ENCODE data around the gene PALM2AKAP2.

GRCh38 chr9:109755040-109755439 is 25.0 kb upstream of the PALM2AKAP2 start:
- TF ChIP-seq EZH2 (IDR thresholded peaks at IDR 0.05; ENCODE audit: low read depth, unreplicated experiment) (no peak), CTCF (conservative IDR thresholded peaks at IDR 0.05; ENCODE audit: low read depth in 2 of 2) (no peak), JUNB (IDR thresholded peaks at IDR 0.05; ENCODE audit: unreplicated experiment) (no peak), CREB1 (CRISPR knock-in tag; IDR thresholded peaks at IDR 0.05; ENCODE audit: low read depth) (no peak), EZH2phosphoT487 (IDR thresholded peaks at IDR 0.05; ENCODE audit: unreplicated experiment) (no peak), ETS1 (IDR thresholded peaks at IDR 0.05) (no peak), POLR2AphosphoS5 (IDR thresholded peaks at IDR 0.05; ENCODE audit: low read depth) (no peak), REST (IDR thresholded peaks at IDR 0.05; ENCODE audit: unreplicated experiment) (no peak), ZNF331 (CRISPR knock-in tag; IDR thresholded peaks at IDR 0.05; ENCODE audit: low read depth) (no peak)

Data from GM23338 (cell line).